Adrenal gland (tissue), 12 donors: ENCODE results near the gene PAWR. TPM values are rescaled to one million over a fixed set of nuclear protein-coding genes. Genes with fewer than 3 reads are reported as not detected.
"Not testable (repeated sequence)": the region's sequence is repeated elsewhere in the genome, so short reads cannot be mapped to it uniquely, and the experiment has no call there.

Experiments
- DNase-seq, 7 donors: peaks; one replicate each; pipeline ENCODE4 v3.0.0-alpha.2; 2019 to 2020
- H3K27ac ChIP-seq, 5 donors: fragments of 200-600 bp; sonication (generic) in 4 of 5; 1 replicate in 3 of 5; 2 replicates in 2 of 5; pipeline versions ENCODE4 v1.5.1 to v1.8.0; 2016 to 2020; ENCODE audit warnings: mild to moderate bottlenecking in 1 of 5
- H3K27me3 ChIP-seq: fragments of 200-600 bp; 2 replicates; pipeline ENCODE4 v1.8.0; 2021
- H3K36me3 ChIP-seq, 2 donors: fragments of 200-600 bp; replicated peaks in 1 of 2; 1 replicate in 1 of 2; 2 replicates in 1 of 2; pipeline versions ENCODE4 v1.5.1 to v1.8.0; 2018 to 2022
- H3K4me1 ChIP-seq, 2 donors: fragments of 200-600 bp; replicated peaks in 1 of 2; 1 replicate in 1 of 2; 2 replicates in 1 of 2; pipeline versions ENCODE4 v1.5.1 to v1.8.0; 2018 to 2021
- H3K4me3 ChIP-seq, 4 donors: fragments of 200-600 bp; sonication (generic) in 3 of 4; one replicate each; pipeline ENCODE4 v1.5.1; 2016 to 2018
- H3K9me3 ChIP-seq, 3 donors: fragments of 200-600 bp; sonication (generic) in 1 of 3; replicated peaks in 1 of 3; 1 replicate in 2 of 3; 2 replicates in 1 of 3; pipeline versions ENCODE4 v1.5.1 to v1.8.0; 2016 to 2021
- POLR2A ChIP-seq, 2 donors: fragments of 450-650 bp; IDR thresholded peaks; one replicate each; pipeline ENCODE4 v1.6.1; 2017; ENCODE audit warnings: antibody characterized with exemption in 2 of 2, mild to moderate bottlenecking in 2 of 2, moderate library complexity in 1 of 2
- WGBS, 4 donors: extraction: QIAGEN DNeasy Blood & Tissue Kit in 2 of 4; methylation state at CpG; one replicate each; pipeline versions ENCODE4 v1.1.5 to v1.1.7; 2013 to 2017; 5-methylcytosine and 5-hydroxymethylcytosine counted together
- intact Hi-C, 2 donors: fragments of 100-400 bp; cut with DNase I; formaldehyde crosslinking; loops; one replicate each; pipeline versions ENCODE4 v1.14.1 to v1.15.0; 2022 to 2023
- polyA plus RNA-seq, 3 donors: library from polyadenylated mRNA; stranded (reverse); fragments of 200-250 nt in 2 of 3; fragments of 350-450 nt in 1 of 3; fragmentation: Illumina TruSeq in 1 of 3; extraction: RNeasy Lipid Tissue Mini Kit (QIAGEN cat#74804) in 1 of 3; gene quantifications; one replicate each; pipeline ENCODE4 v1.2.3, GENCODE V29; 2013 to 2014
- total RNA-seq, 9 donors: library from RNA; depleted of rRNA in 4 of 9; stranded (reverse); fragments of >200 nt in 4 of 9; fragments of 120-200 nt in 1 of 9; fragmentation: NEBNext Ultra II Directional in 1 of 9; extraction: Animal tissue kit (Norgen Biotek cat#: 25700) in 1 of 9; gene quantifications; one replicate each; pipeline versions ENCODE4 v1.1.0 to v1.2.4, GENCODE V29; 2013 to 2023
- TF ChIP-seq, protein P1 (sequence below), 6 experiments: fragments of 450-650 bp in 4 of 6; fragments of 200-600 bp in 2 of 6; sonication (generic) in 1 of 6; IDR thresholded peaks; 1 replicate in 5 of 6; 2 replicates in 1 of 6; pipeline versions ENCODE4 v1.5.1 to v1.8.0; 2016 to 2021; ENCODE audit warnings: antibody characterized with exemption in 6 of 6, mild to moderate bottlenecking in 2 of 6, moderate library complexity in 1 of 6
- donor health status: healthy with polysubstance abuse.
- donor health status: Bipolar disorder and iron deficiency.
- donor health status: DM: yes; HTN: yes; CAD: no.
- donor health status: DM: no; HTN: no; CAD: no.
- donor health status: DM: no; HTN: no; CAD: no.
- donor health status: DM: yes; HTN: yes; CAD: no.

Gene PAWR
- total and polyA plus RNA-seq, 12 donors, result 8.5 to 63.7 (median 24.6) TPM

DNA sequence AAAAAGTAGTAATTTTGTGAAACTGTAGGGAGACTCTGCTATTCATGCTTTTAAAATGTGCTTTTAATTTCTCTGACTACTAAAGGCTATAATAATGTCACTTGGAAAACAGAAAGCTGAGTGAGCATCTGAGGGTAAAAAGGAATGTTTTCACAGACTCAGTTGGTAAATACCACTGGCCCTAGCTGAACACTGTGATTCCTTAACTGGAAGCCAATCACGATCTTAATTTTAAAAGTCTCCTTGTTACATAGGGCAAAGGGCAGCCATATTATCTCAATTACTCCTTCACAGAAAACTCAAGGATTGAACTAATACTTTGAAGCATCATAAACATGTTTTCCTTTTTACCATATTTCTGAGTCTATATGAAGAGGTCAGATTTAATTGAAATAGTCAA lies 41.9 kb downstream of the PAWR start:
- intact Hi-C loops, result no loop called here
- no peak overlapping the region for H3K4me3 ChIP-seq
- H3K9me3 ChIP-seq, result no peaks in the 10 kb centered on the region
- peaks cover 0 to 3% of the 10 kb centered on the region in 2 donors for H3K4me1 ChIP-seq
- no peaks in the 10 kb centered on the region for H3K27me3 ChIP-seq
- no peak for DNase-seq
- TF ChIP-seq, protein P1, sequence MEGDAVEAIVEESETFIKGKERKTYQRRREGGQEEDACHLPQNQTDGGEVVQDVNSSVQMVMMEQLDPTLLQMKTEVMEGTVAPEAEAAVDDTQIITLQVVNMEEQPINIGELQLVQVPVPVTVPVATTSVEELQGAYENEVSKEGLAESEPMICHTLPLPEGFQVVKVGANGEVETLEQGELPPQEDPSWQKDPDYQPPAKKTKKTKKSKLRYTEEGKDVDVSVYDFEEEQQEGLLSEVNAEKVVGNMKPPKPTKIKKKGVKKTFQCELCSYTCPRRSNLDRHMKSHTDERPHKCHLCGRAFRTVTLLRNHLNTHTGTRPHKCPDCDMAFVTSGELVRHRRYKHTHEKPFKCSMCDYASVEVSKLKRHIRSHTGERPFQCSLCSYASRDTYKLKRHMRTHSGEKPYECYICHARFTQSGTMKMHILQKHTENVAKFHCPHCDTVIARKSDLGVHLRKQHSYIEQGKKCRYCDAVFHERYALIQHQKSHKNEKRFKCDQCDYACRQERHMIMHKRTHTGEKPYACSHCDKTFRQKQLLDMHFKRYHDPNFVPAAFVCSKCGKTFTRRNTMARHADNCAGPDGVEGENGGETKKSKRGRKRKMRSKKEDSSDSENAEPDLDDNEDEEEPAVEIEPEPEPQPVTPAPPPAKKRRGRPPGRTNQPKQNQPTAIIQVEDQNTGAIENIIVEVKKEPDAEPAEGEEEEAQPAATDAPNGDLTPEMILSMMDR (IDR thresholded peaks at IDR 0.05), result no peak
- TF ChIP-seq POLR2A (IDR thresholded peaks at IDR 0.05), result no peak
- 61 to 76% (median 70%) methylated on average over 1 of the region's 1 CpG for WGBS, 4 donors
- no peaks in the 10 kb centered on the region for H3K36me3 ChIP-seq
- no peak overlapping the region for H3K27ac ChIP-seq

DNA sequence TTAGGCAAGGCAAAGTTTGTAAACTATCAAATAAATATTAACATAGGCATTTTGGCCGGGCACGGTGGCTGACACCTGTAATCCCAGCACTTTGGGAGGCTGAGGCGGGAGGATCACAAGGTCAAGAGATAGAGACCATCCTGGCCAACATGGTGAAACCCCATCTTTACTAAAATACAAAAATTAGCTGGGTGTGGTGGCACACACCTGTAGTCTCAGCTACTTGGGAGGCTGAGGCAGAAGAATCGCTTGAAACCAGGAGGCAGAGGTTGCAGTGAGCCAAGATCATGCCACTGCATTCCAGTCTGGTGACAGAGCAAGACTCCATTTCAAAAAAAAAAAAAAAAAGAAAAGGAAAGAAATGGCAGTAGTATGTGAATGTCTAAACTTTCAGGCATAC lies 43.9 kb downstream of the PAWR start:
- H3K9me3 ChIP-seq, intact Hi-C loops, H3K4me3 ChIP-seq, DNase-seq, H3K4me1 ChIP-seq, H3K27me3 ChIP-seq, H3K36me3 ChIP-seq, H3K27ac ChIP-seq: not testable (repeated sequence)
- 94 to 98% (median 98%) methylated on average over 4 of the region's 4 CpGs for WGBS, 4 donors

DNA sequence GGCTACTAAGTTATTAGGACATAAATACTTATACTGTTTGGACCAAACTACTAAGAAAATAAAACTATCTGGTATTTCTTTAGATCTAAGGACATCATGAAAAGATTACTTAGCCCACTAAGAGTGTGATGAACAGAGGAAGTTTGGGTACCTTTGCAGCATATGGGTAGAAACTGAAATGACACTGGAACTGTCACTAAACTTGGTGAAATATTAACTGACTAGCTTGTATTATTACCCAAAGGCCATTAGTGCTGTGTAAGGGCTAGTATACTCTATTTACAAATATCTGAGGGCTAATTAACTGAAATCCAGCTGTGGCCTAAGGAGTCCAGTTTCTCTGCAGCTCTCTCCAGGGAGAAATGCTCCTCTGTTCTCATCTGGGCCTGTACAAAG lies 45.5 kb downstream of the PAWR start:
- intact Hi-C loops, result no loop called here

DNA sequence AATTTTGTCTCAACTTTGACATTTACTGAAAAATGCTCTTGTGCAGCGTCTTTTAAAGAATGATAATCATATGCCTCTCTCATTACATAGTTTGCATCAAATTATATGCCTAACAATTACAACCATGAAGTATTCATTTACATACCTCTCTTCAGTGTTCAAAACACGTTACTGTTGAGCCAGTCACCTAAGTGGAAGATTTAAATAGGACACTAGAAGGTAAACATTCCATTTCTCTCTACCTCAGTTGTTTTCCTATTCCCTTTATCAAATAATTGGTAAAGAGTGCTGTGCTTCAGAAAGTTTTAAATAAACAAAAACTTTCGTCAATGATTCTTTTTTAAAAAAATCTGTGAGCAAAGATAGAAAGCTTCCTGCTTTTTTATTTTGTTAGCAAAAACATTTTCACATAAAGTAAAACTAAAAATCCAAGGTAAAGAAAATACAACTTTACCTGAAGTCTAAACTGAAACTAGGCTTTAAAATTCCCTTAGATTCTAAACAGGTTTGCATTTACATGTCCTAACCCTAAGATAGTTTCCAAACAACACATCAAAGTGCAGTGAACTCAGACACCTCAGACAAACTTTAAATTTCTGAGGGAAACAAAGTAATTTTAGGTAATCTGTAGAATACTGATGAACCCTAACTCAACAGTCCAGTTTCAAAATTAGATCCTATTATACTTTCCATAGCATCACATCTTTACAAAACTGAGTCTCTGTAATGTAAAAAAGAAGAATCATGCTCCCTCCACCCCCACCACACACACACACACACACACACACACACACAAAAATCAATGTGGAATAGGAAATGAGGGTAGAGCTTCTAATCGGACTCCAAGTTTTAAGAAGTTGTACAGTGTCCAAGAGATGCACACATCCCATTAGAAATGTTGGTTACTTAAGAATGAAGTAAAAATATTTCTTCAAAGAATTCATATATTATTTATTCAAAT lies 46.2 kb downstream of the PAWR start:
- H3K4me1 ChIP-seq, result no peaks in the 10 kb centered on the region
- TF ChIP-seq, protein P1 (IDR thresholded peaks at IDR 0.05), result no peak
- TF ChIP-seq POLR2A (IDR thresholded peaks at IDR 0.05), result no peak
- no peak for DNase-seq
- H3K9me3 ChIP-seq, result no peaks in the 10 kb centered on the region
- no peak overlapping the region for H3K27ac ChIP-seq
- WGBS, 4 donors, result 66 to 78% (median 70%) methylated on average over 4 of the region's 4 CpGs
- H3K27me3 ChIP-seq, result no peaks in the 10 kb centered on the region
- no peak overlapping the region for H3K4me3 ChIP-seq
- H3K36me3 ChIP-seq, result no peaks in the 10 kb centered on the region
- intact Hi-C loops, result no loop called here

More for the DNA sequence above, 45.5 kb downstream of the PAWR start:
- H3K4me3 ChIP-seq, result no peak overlapping the region
- H3K27ac ChIP-seq, result no peak overlapping the region
- H3K9me3 ChIP-seq, result no peaks in the 10 kb centered on the region
- no peaks in the 10 kb centered on the region for H3K4me1 ChIP-seq
- no peaks in the 10 kb centered on the region for H3K27me3 ChIP-seq
- H3K36me3 ChIP-seq, result no peaks in the 10 kb centered on the region
- DNase-seq, result no peak
- TF ChIP-seq POLR2A (IDR thresholded peaks at IDR 0.05), result no peak
- TF ChIP-seq, protein P1 (IDR thresholded peaks at IDR 0.05), result no peak

DNA sequence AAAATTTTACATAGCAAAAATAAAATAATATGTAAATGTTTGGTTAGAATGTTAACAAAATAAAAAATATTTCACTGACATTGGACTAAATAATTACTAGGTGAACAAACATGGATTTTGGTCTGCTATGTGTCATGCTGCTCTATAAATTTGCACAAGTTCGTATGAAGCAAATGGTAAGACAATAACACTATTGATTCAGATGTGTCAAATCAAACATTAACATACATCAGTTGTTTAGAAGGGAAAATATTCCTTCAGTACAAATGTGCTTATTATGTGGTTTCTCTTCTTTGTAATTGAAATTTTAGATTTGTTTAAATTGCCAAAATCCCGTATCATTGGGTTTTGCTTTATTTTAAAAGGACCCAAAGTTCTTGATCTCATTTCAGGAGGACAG lies 46.9 kb downstream of the PAWR start:
- DNase-seq, result no peak
- no peaks in the 10 kb centered on the region for H3K9me3 ChIP-seq
- 85 to 93% (median 90%) methylated on average over 2 of the region's 2 CpGs for WGBS, 4 donors
- no peak overlapping the region for H3K27ac ChIP-seq
- no peak for TF ChIP-seq POLR2A (IDR thresholded peaks at IDR 0.05)
- no peaks in the 10 kb centered on the region for H3K27me3 ChIP-seq
- no peaks in the 10 kb centered on the region for H3K36me3 ChIP-seq
- no peaks in the 10 kb centered on the region for H3K4me1 ChIP-seq
- no peak overlapping the region for H3K4me3 ChIP-seq
- intact Hi-C loops, result no loop called here
